Left renal pelvis (tissue), 4 donors: ENCODE data around the gene AUP1. TPM values are rescaled to one million over a fixed set of nuclear protein-coding genes. Genes with fewer than 3 reads are reported as not detected.
"Not testable (repeated sequence)": the region's sequence is repeated elsewhere in the genome, so short reads cannot be mapped to it uniquely, and the experiment has no call there.

ENCODE experiments used
- DNase-seq, 4 donors: peaks; one replicate each; pipeline ENCODE4 v3.0.0-alpha.2; 2013; ENCODE audit warnings: low read depth in 4 of 4, low spot score in 3 of 4
- polyA plus RNA-seq, 4 donors: library from polyadenylated mRNA; unstranded; fragments of 120-200 nt; gene quantifications; one replicate each; pipeline ENCODE4 v1.2.1, GENCODE V29; 2013; ENCODE audit not compliant: insufficient read length in 4 of 4

The AUP1 gene, protein sequence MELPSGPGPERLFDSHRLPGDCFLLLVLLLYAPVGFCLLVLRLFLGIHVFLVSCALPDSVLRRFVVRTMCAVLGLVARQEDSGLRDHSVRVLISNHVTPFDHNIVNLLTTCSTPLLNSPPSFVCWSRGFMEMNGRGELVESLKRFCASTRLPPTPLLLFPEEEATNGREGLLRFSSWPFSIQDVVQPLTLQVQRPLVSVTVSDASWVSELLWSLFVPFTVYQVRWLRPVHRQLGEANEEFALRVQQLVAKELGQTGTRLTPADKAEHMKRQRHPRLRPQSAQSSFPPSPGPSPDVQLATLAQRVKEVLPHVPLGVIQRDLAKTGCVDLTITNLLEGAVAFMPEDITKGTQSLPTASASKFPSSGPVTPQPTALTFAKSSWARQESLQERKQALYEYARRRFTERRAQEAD
- polyA plus RNA-seq = 100 to 1,000 TPM in 2 of 4 donors, 10 to 100 TPM in 2; 84.6 to 125 (median 102) TPM

DNA sequence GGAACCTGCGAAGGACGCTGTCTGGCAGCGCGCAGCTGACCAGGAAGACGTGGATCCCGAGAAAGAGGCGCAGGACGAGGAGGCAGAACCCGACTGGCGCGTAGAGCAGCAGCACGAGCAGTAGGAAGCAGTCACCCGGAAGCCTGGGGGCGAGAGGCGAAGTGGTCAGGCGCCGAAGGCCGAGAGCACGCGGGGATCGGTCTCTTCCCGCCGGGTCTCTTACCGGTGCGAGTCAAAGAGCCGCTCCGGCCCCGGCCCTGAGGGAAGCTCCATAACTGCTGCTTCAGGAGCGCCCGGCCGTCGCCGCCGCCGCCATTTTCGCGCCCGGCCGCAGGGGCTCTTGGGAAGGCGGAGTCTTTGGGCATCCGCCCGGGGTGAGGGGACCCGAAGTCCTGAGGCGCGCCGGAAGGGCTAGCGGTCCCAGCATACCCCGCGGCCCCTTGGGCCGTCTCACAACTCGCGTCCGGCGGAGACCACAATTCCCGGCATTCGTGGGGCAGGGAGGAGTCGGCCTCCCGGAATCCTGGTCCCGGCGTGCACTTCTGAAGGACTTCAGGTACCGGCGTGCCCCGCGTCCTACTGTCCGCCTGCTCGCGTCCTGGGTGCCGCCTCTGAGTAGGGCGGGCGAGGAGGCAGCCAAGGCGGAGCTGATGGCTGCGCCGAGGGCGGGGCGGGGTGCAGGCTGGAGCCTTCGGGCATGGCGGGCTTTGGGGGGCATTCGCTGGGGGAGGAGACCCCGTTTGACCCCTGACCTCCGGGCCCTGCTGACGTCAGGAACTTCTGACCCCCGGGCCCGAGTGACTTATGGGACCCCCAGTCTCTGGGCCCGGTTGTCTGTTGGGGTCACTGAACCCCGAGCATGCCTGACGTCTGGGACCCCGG lies at the start of gene AUP1, which contains the start of gene HTRA2:
Gene AUP1 (minus strand): TSS at position 350 of the 882 bp plus-strand sequence. CDS start 77 bp downstream, at position 273.
Gene HTRA2 (plus strand): TSS at position 577 of the 882 bp plus-strand sequence. CDS start 74 bp downstream, at position 651.
- peak; percentile 95 to 98 (median 98) for DNase-seq

DNA sequence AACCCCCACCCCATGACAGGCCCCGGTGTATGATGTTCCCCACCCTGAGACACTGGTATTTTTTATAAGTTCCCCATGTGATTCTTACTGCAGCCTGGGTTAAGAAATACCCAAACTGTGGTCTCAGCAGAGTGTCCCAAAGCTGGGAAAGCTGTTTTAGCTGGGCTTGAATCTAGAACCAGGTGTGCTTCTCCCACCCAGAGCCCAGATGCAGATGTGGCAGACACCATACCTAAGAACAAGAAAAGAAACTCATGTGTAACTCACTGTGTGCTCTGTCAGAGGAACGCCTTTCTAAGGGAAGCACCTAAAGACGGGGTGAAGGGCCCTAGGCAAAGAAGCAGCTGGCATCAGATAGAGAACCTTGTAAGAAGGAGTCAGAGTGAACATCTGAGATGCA lies 48.9 kb upstream of the AUP1 start:
- DNase-seq = no peak

DNA sequence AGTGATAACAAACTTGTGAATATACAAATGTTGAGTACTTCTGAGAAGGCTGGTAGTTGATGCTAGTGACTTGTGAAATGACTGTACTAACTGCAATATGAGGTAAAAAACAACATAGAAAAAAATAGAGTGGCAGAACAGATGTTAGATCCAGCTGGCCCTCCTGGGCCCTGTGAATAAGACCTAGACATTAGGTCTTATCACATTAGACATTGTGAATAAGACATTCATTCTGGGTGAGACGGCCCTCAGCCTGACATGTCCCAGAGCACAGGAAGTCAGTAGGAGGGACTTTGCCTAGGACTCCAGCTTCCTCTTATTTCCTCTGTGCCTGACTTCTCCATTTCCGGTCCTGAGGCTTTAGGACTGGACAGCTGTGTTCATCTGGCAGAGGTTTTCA lies 47.9 kb upstream of the AUP1 start:
- DNase-seq = no peak

DNA sequence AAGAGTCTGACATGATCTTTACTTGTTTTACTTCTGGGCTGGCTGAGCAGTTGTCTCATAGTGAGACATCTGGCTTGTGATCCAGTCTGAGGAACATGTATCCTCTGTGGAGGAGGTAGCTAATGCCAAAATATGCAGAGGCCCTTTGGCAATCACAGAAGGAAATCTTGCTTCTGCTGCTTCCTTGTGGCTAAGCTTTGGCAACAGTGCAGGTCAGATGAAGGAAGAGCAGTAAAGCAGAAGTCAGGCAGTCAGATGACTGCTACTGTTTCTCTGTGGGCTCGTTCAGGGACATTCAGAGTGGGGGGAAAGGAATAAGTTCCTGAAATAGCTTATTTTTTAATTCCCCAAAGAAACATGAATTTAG lies 47.3 kb upstream of the AUP1 start:
- DNase-seq = no peak

GRCh38 chr2:74576211-74576862 lies 46.8 kb upstream of the AUP1 start:
- DNase-seq = no peak

- no peak for DNase-seq
Measured at GRCh38 chr2:74575320-74575719, 45.8 kb upstream of the AUP1 start.

GRCh38 chr2:74573747-74574562 lies 44.4 kb upstream of the AUP1 start:
- no peak for DNase-seq

- no peak for DNase-seq
Measured at GRCh38 chr2:74572178-74572925, 42.8 kb upstream of the AUP1 start.

- no peak for DNase-seq
Measured at GRCh38 chr2:74571058-74571457, 41.6 kb upstream of the AUP1 start.

DNA sequence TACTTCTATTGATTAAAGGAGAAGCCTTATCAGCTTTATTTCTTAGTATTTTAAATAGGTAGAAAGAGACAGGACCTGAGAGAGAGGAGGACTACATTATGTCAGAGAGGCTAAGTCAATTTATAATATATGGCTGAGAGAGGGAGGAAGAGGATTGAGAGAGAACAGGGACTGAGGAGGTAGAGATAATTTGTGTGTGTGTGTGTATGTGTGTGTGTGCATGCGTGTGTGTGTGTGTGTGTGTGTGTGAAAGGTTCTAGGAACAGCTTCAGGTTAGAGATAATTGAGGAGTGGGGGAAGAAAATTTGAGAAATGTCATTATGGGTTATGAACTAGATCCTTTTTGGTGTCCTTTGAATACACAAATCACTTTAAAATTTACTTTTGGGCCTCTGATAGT lies 40.2 kb upstream of the AUP1 start:
- DNase-seq = no peak

GRCh38 chr2:74567881-74568280 lies 38.4 kb upstream of the AUP1 start:
- no peak for DNase-seq

GRCh38 chr2:74566754-74567085 lies 37.2 kb upstream of the AUP1 start:
- DNase-seq = no peak

DNA sequence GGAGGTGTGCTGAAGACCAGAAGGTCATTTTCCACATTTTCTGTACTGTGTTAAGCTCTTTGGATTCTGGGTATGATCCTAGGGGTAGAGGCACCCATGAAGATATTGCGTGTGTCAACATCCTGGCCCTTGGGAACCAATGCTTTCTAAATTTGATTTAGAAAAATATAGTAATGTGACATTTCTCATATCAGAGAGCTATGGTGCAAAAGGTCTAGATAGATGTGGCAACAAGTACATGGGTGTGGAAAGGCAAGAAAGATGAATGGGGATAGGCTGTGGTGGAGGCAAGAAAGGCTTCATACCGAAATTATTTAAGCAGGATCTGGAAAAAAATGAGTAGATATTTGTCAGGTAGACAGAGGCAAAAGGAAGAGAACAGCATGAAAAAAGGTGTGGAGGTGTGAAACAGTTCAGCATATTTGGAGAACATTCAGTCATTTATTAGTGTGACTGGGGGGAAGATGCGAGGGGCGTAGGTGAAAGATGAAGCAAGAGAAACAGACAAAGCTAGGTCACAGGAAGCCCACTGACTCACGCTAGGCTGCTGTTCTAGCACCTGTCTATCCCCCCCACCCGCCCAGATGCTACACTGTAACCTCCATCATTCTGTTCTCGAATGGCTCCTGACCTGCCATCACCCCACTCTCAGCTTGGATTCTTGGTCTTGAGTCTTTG lies 36.7 kb upstream of the AUP1 start:
- DNase-seq = no peak

DNA sequence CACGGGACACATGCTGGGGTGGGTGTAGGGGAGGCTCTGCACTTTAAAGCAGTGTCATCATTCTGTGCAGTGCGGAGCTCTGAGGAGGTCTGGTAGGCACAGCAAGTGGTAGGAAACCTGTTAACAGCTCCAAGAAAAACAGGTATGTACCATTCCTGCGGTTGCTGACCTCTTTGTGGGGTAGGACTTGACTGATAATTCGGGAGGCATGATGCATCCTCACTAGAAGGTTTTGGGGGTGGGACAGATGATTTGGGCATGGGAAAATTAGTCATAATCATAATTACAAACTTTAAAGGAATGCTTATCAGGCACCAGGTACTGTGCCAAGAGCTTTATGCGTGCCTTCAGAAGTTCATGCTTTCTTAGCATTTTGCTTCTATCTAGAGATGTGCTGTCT lies 34.7 kb upstream of the AUP1 start:
- DNase-seq = no peak

GRCh38 chr2:74562126-74562775 lies 32.7 kb upstream of the AUP1 start:
- DNase-seq = no peak

DNA sequence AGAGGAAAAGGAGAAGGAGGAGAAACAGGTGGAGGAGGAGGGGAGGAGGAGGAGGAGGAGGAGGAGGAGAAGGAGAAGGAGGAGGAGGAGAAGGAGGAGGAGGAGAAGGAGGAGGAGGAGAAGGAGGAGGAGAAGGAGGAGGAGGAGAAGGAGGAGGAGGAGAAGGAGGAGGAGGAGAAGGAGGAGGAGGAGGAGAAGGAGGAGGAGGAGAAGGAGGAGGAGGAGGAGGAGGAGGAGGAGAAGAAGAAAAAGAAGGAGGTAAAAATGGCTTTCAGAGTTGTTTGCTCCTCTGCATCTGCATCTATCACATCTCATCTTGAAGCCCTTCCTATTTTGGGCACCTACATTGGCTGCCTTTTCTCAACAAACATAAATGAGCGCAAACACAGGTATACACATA lies 31.5 kb upstream of the AUP1 start:
- not testable (repeated sequence) for DNase-seq

DNA sequence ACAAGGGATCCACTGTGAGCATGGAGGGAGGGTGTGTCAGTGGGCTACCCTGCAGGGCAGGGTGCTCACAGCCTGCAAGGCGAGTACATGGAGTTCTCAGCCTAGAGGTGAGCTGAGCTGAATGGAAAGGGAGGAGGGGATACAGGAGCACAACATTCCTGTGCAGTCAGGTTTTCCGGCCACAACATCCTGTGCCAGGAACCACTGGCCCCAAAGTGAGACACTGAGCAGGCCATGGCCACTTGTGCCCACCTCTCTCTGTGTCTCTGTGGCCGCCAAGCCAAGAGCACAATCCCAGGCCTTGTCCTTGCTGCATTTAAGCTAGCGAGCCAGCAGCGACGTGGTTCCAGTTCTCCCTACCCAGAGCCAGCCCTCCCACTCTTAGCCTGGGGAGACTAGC lies 31.1 kb upstream of the AUP1 start:
- no peak for DNase-seq

DNA sequence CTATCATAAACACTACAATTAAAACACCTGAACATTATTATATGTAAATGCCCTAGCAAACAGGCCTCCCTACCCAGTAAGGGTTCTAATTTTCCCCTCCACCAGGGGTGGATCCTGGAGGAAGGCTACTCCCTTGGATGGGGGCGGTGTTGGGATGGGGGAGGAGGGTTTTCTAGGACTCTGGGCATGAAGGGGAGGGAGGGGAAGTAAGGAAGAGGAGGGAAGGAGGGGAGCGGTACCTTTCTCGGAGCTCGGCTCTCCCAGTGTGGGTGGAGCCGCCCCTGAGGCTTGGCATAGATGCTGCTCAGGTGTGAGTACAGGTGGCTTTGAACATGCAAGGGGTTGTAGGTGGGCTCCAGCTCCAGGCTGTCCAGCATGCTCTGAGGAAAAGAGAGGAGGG lies 30.4 kb upstream of the AUP1 start:
- DNase-seq = no peak
